CD4-positive, alpha-beta T cell treated with Interleukin-4 for 4 hours (primary cell): Measurements from ENCODE around the gene PATE4.
A peak's percentile ranks its signal among the peaks of the same experiment; 100 is the strongest.

Experiments used
- DNase-seq: peaks from one replicate; pipeline ENCODE4 v3.0.0-alpha.2; 2020

PATE4 gene

GRCh38 chr11:125887373-125888324 is 54.5 kb downstream of the PATE4 start, which contains the start of gene HYLS1:
HYLS1 (plus strand) TSS chr11:125887668; CDS start chr11:125899369, 11,701 bp downstream.
- peak; percentile 96 for DNase-seq
